ENCODE results near the gene PCDHB13. TPM values are rescaled to one million over a fixed set of nuclear protein-coding genes. Genes with fewer than 3 reads are reported as not detected.

PCDHB13 gene
- total and polyA plus RNA-seq, 2 of the 4 experiments (the other 2 are of a cell fraction): 0.18 to 0.26 TPM

DNA sequence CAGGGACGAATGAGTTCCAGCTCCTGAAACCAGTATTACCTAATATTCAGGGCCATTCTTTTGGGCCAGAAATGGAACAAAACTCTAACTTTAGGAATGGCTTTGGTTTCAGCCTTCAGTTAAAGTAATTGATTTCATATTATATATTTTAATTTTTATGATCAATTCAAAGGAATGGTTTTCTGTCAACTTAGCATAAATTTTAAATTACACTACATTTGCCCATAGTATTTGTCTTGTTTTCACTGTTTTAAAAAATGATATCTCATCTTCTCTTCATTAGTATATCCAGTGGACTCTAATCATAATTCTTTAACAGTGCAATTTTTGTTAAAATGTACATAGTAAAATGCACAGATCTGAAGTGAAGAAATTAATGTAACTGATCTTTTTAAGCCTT, 33.4 kb upstream of the PCDHB13 start:
- Histone ChIP-seq H3K9me1 (ENCODE audit: insufficient read depth, low read length) (no peaks in the 10 kb centered on the region), H3K36me3 (ENCODE audit: control insufficient read depth, insufficient read depth, low read length) (no peaks in the 10 kb centered on the region), H2BK5ac (ENCODE audit: low read depth, low read length, poor library complexity, severe bottlenecking) (no peak overlapping the region), H3K14ac (replicated peaks; ENCODE audit: low read depth, low read length) (no peak overlapping the region), H2AFZ (replicated peaks; ENCODE audit: low read length, poor library complexity) (no peak overlapping the region), H4K91ac (ENCODE audit: insufficient read depth, low read depth, low read length) (no peak overlapping the region), H3K9ac (ENCODE audit: low read depth, low read length) (no peak overlapping the region), H3K27me3 (ENCODE audit: control insufficient read depth, insufficient read depth, low read length) (no peaks in the 10 kb centered on the region), H3K18ac (ENCODE audit: low read depth, low read length) (no peak overlapping the region), H3K4ac (ENCODE audit: low read depth, low read length) (no peak overlapping the region), H4K5ac (ENCODE audit: low read depth, low read length) (no peak overlapping the region), H3K27ac (ENCODE audit: insufficient read depth, low read length) (no peak overlapping the region), H2AK5ac (ENCODE audit: low read depth, low read length) (no peak overlapping the region), H3K9me3 (ENCODE audit: control insufficient read depth, insufficient read depth, low read length) (peaks cover 23% of the 10 kb centered on the region; the same call in 1 of the 2 replicates), H3K4me3 (ENCODE audit: insufficient read depth, low read depth, low read length) (no peak overlapping the region), H2BK120ac (ENCODE audit: low read depth, low read length) (no peak overlapping the region), H4K8ac (ENCODE audit: low read depth in 2 of 2, low read length in 2 of 2) (no peak overlapping the region), H3K56ac (ENCODE audit: extremely low read depth, insufficient read depth, low read length) (no peak overlapping the region), H4K20me1 (ENCODE audit: insufficient read depth, low read length) (no peaks in the 10 kb centered on the region), H2BK20ac (ENCODE audit: low read depth, low read length) (no peak overlapping the region), H3K4me1 (ENCODE audit: control insufficient read depth, insufficient read depth, low read length) (no peaks in the 10 kb centered on the region), H3K4me2 (ENCODE audit: low read depth, low read length) (no peak overlapping the region), H2BK15ac (ENCODE audit: low read depth, low read length) (no peak overlapping the region), H3K23ac (ENCODE audit: low read depth, low read length) (no peak overlapping the region), H2AK9ac (replicated peaks; ENCODE audit: low read depth, low read length, poor library complexity) (no peak overlapping the region), H3K79me1 (ENCODE audit: low read depth in 1 of 2, low read length in 2 of 2) (no peaks in the 10 kb centered on the region)
- TF ChIP-seq MAFK (IDR thresholded peaks at IDR 0.05; ENCODE audit: low read depth, low read length) (peak; percentile 29; the same call in 1 of the 2 replicates), RAD21 (IDR thresholded peaks at IDR 0.05; ENCODE audit: low read length) (no peak), RCOR1 (IDR thresholded peaks at IDR 0.05; ENCODE audit: insufficient replicate concordance, low read length) (no peak), MAZ (IDR thresholded peaks at IDR 0.05; ENCODE audit: borderline replicate concordance, low read depth, low read length) (no peak)
- ChIA-PET CTCF (no interaction called here), POLR2A (ENCODE audit: unreplicated experiment) (no interaction called here)
- intact Hi-C loops (cut with micrococcal nuclease) (no loop called here), in situ Hi-C loops (cut with MboI; ENCODE audit: low sequenced_read_pairs) (no loop called here), dilution Hi-C loops (cut with HindIII; ENCODE audit: low sequenced_read_pairs, unreplicated experiment) (no loop called here)
- no peak for ATAC-seq (ENCODE audit: low read depth)
- DNase-seq: no peak
- no CpG with 5 or more reads among the region's 1 CpG for WGBS, 2 experiments (ENCODE audit: extremely low coverage in 2 of 2, insufficient read length in 1 of 2)
- no TSS peak for BruUV-seq (replicated peaks)
